DMS79 (cell line): ENCODE measurements around the gene LCOR.

ENCODE experiments used
- DNase-seq: peaks from one replicate; lab custom pipeline; 2025; lab: John Stamatoyannopoulos, UW

The LCOR gene

GRCh38 chr10:96987141-96987841 lies 155.2 kb downstream of the LCOR start:
- no peak for DNase-seq

DNA sequence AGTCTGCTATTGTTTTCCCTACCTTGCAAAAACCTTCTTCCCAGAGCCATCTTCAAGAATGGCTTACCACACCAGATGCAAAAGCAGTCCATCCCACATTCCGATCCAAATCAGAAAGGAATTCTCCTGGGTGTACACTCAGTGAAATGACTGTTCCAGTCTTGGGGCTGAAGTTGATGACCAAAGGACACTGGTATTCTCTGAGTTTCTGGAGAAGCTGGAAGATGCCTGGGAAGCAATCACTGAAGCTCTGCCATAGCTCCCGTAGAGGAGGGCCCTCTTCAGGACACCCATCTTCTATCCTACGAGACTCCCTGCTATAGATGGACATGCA lies 155.7 kb downstream of the LCOR start:
- no peak for DNase-seq

GRCh38 chr10:96988426-96988825 lies 156.3 kb downstream of the LCOR start:
- DNase-seq: no peak

GRCh38 chr10:96991313-96991841 lies 159.3 kb downstream of the LCOR start:
- no peak for DNase-seq

- no peak for DNase-seq
These were observed 160.6 kb downstream of the LCOR start for GRCh38 chr10:96992721-96993120.

- peak; percentile 78 for DNase-seq
These were observed 163.8 kb downstream of the LCOR start for GRCh38 chr10:96995851-96996250.

DNA sequence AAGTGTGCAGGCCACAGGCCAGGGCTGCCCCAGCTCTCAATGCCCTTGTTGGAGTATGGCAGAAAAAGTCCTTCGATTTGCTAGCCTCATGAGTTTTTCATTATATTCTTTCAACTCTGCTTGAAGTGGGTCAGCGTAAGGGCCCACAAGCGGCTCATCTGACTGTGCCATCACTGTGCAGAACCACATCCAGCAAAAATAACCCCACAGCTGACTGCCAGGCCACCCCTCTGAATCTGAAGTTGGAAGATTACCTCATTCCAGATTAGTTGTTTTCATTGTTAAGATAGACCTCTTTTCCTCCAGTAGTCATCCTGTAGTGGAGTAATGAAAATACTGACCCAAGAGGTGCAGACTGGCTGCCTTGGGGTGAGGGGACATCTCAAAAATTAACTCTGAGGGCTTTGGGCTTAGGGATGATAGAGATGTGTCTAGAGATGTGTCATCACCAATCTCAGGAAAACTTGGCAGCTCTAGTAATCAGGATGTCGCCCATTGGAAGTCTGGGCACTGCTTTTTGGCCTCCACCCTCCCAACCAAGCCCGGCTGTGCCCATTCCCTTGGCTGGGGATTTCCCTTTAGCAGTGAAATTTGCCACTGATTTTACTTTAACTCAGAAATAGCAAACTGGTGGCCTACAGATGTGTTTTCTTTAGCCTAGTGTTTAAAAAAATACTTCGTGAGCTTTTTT lies 164.3 kb downstream of the LCOR start:
- no peak for DNase-seq

GRCh38 chr10:96998329-96998888 lies 166.3 kb downstream of the LCOR start:
- peak; percentile 4 for DNase-seq

GRCh38 chr10:96999337-96999736 lies 167.2 kb downstream of the LCOR start:
- no peak for DNase-seq

GRCh38 chr10:96999987-97000386 lies 167.9 kb downstream of the LCOR start:
- DNase-seq: no peak

GRCh38 chr10:97000487-97001182 lies 168.5 kb downstream of the LCOR start:
- no peak for DNase-seq

- DNase-seq: no peak
These were observed 169.3 kb downstream of the LCOR start for GRCh38 chr10:97001183-97001991.

GRCh38 chr10:97002670-97003069 lies 170.6 kb downstream of the LCOR start:
- no peak for DNase-seq

DNA sequence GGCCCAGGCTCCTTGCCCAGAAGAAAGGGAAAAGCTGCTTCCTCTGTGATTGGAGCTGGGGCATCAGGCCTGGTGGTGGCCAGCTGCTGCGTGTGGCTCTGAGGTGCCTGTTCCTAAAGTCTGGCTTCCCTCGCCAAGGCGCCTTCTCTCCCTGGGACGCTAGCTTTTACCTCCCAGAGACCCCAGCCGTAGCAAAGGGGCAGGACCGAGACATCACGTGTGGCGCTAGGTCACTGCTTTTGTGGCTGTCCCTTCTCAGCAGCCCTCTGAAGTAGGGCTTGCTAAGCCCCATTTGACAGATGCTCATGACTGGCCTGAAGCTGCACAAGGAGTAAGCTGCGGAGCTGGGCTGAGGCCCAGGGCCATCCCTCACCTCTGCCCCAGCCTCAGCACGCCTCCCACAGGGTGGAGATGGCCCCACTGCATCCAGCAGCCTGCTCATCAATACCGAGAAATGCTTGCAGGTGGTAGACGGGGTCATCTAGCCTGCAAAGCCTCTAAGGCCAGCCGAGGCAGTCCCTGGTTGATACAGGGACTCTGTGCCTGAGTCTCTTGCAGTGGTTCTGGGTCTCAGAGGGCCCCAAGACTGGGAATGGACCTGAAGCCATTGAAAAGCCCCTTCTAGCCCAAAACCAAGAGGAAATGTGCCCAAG lies 171.2 kb downstream of the LCOR start:
- DNase-seq: no peak

DNA sequence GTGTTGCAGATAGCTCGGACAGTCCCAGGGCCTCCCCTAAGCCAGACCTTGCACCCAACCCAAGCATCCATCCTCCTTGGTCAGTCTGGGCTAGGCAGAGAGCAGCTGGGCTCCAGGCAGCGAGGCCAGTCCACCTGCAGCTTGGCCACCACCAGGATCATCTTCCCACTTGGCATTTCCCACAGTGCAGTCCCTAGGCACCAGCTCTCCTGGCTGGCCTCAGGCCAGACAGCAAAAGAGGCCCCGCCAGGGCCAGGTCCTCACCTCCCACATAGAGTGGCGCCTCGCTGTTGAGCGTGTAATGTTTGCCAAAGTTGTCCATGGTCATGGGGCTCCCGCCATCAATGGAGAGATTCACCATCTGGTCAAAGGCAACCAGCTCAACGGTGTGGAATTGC lies 171.7 kb downstream of the LCOR start:
- no peak for DNase-seq

- no peak for DNase-seq
These were observed 172.5 kb downstream of the LCOR start for GRCh38 chr10:97004591-97004990.

DNA sequence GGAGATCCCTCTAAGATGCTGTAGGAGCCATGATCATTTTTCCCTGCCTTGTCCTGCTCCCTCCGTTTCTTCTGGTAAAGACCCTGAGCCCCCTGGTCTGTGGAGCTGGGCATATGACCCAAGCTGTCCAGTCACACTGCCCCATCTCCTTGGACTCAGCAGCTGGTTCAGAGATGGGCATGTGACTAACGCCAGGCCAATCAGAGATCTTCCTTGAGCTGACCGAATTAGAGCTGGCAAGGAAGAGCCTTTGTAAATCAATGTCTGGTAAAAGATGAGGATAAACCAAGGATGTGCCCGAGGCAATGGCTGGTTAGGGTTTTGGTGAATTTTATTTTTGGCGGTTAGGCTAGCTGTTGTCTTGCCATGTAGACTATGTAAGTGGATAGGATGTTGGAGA lies 173.3 kb downstream of the LCOR start:
- no peak for DNase-seq

- DNase-seq: no peak
These were observed 174.3 kb downstream of the LCOR start for GRCh38 chr10:97006364-97006763.

DNA sequence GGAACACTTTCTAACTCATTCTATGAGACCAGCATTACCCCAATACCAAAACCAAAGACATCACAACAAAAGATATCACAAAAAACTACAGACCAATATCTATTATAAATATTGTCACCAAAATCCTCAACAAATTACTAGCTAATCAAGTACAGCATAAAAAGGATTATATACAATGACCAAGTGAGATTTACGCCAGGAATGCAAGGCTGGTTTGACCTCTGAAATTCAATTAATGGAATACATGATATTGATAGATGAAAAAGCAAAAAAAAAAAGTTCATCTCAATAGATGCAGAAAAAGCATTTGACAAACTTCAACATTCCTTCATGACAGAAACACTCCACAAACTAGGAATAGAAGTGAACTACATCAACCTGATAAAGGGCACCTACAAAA lies 175.3 kb downstream of the LCOR start:
- no peak for DNase-seq

GRCh38 chr10:97010695-97011206 lies 178.7 kb downstream of the LCOR start:
- DNase-seq: no peak

DNA sequence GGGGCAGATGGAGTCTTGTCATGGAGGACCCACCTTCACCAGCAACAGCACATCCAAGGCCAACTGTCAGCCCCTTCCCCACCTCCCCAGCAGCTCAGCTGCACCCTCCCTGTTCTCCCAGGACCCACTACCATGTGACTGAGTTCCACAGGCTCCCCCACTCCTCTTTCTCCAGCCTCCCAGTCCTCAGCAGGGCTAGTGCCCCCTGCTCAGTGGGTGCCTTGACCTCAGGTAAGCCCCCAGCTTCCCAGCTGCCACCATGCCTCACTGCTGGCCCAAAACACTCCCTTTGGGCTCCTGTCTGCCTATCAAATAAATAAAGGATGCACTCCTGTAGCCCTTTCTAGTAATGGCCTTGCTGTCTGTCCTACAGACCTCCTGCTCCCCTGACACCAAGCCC lies 179.3 kb downstream of the LCOR start:
- DNase-seq: no peak
